Trophoblast cell (in vitro differentiated cells and primary cell): Measurements from ENCODE around the gene SAMSN1.

Source experiments
- DNase-seq, 2 donors: peaks; one replicate each; pipeline ENCODE4 v3.0.0-alpha.2; 2016
- H2AFZ ChIP-seq: 2 replicates; pipeline ENCODE4 v1.6.1; 2013; ENCODE audit warnings: low read length, moderate library complexity, mild to moderate bottlenecking; ENCODE audit not compliant: insufficient read depth, poor library complexity
- H2AK5ac ChIP-seq: 2 replicates; pipeline ENCODE4 v1.6.1; 2013; ENCODE audit warnings: mild to moderate bottlenecking, low read length
- H2BK120ac ChIP-seq: 2 replicates; pipeline ENCODE4 v1.6.1; 2013; ENCODE audit warnings: low read length, mild to moderate bottlenecking, moderate library complexity; ENCODE audit not compliant: insufficient read depth, poor library complexity
- H2BK12ac ChIP-seq: 2 replicates; pipeline ENCODE4 v1.6.1; 2013; ENCODE audit warnings: mild to moderate bottlenecking, low read length, moderate library complexity
- H2BK5ac ChIP-seq: 2 replicates; pipeline ENCODE4 v1.6.1; 2013; ENCODE audit warnings: low read length, low read depth, moderate library complexity, mild to moderate bottlenecking; ENCODE audit not compliant: poor library complexity
- H3K14ac ChIP-seq: 2 replicates; pipeline ENCODE4 v1.6.1; 2013; ENCODE audit warnings: mild to moderate bottlenecking, low read length
- H3K18ac ChIP-seq: 2 replicates; pipeline ENCODE4 v1.6.1; 2013; ENCODE audit warnings: mild to moderate bottlenecking, low read length
- H3K23ac ChIP-seq: 2 replicates; pipeline ENCODE4 v1.6.1; 2013; ENCODE audit warnings: low read length
- H3K27ac ChIP-seq: 2 replicates; pipeline ENCODE4 v1.5.1; 2013; ENCODE audit warnings: low read depth, mild to moderate bottlenecking, inconsistent platforms, low read length, moderate library complexity
- H3K27me3 ChIP-seq: 2 replicates; pipeline ENCODE4 v1.6.1; 2013; ENCODE audit warnings: inconsistent platforms, mild to moderate bottlenecking, low read length, moderate library complexity; ENCODE audit not compliant: insufficient read depth
- H3K36me3 ChIP-seq, 2 experiments: 1 replicate in 1 of 2; 2 replicates in 1 of 2; pipeline ENCODE4 v1.6.1; 2013; ENCODE audit warnings: low read length in 2 of 2, mild to moderate bottlenecking in 2 of 2, moderate library complexity in 1 of 2; ENCODE audit not compliant: insufficient read depth in 2 of 2, control insufficient read depth in 1 of 2
- H3K4ac ChIP-seq: 2 replicates; pipeline ENCODE4 v1.6.1; 2013; ENCODE audit warnings: low read depth, mild to moderate bottlenecking, low read length, moderate library complexity
- H3K4me1 ChIP-seq, 2 experiments: 1 replicate in 1 of 2; 2 replicates in 1 of 2; pipeline ENCODE4 v1.6.1; 2013; ENCODE audit warnings: low read length in 2 of 2, mild to moderate bottlenecking in 2 of 2, moderate library complexity in 1 of 2; ENCODE audit not compliant: insufficient read depth in 2 of 2, control insufficient read depth in 1 of 2
- H3K4me2 ChIP-seq: 2 replicates; pipeline ENCODE4 v1.6.1; 2013; ENCODE audit warnings: inconsistent platforms, mild to moderate bottlenecking, low read length, moderate library complexity
- H3K4me3 ChIP-seq: 2 replicates; pipeline ENCODE4 v1.5.1; 2013; ENCODE audit warnings: mild to moderate bottlenecking, low read depth, low read length, inconsistent platforms
- H3K79me1 ChIP-seq: one replicate; pipeline ENCODE4 v1.6.1; 2013; ENCODE audit warnings: low read length
- H3K79me2 ChIP-seq: 2 replicates; pipeline ENCODE4 v1.6.1; 2013; ENCODE audit warnings: low read length, mild to moderate bottlenecking; ENCODE audit not compliant: control insufficient read depth, insufficient read depth, poor library complexity
- H3K9ac ChIP-seq: 2 replicates; pipeline ENCODE4 v1.6.1; 2013; ENCODE audit warnings: mild to moderate bottlenecking, low read length
- H3K9me3 ChIP-seq: 2 replicates; pipeline ENCODE4 v1.6.1; 2013; ENCODE audit warnings: low read depth, mild to moderate bottlenecking, control low read depth, inconsistent platforms, low read length; ENCODE audit not compliant: insufficient read depth
- H4K12ac ChIP-seq: 2 replicates; pipeline ENCODE4 v1.6.1; 2013; ENCODE audit warnings: low read depth, mild to moderate bottlenecking, low read length, moderate library complexity
- H4K8ac ChIP-seq: 2 replicates; pipeline ENCODE4 v1.6.1; 2013; ENCODE audit warnings: low read depth, mild to moderate bottlenecking, low read length, moderate library complexity
- H4K91ac ChIP-seq: one replicate; pipeline ENCODE4 v1.6.1; 2013; ENCODE audit warnings: low read depth, mild to moderate bottlenecking, low read length, moderate library complexity
- WGBS: extraction: QIAGEN DNeasy Blood & Tissue Kit; methylation state at CpG from one replicate; pipeline ENCODE4 v1.1.7; 2013; ENCODE audit warnings: missing lambda C conversion rate; ENCODE audit not compliant: insufficient read length, insufficient coverage; ENCODE audit errors: extremely low coverage; 5-methylcytosine and 5-hydroxymethylcytosine counted together

SAMSN1 gene

GRCh38 chr21:14582934-14583628 is 37.0 kb upstream of the SAMSN1 start:
- H3K4me3 ChIP-seq: no peak overlapping the region
- H3K79me2 ChIP-seq: no peaks in the 10 kb centered on the region
- no peak overlapping the region for H3K4me2 ChIP-seq
- no peak overlapping the region for H2AK5ac ChIP-seq
- no peak overlapping the region for H2BK5ac ChIP-seq
- H3K9ac ChIP-seq: no peak overlapping the region
- H3K4me1 ChIP-seq: no peaks in the 10 kb centered on the region
- H3K4ac ChIP-seq: no peak overlapping the region
- H4K12ac ChIP-seq: no peak overlapping the region
- H4K8ac ChIP-seq: no peak overlapping the region
- H3K23ac ChIP-seq: no peak overlapping the region
- no peaks in the 10 kb centered on the region for H3K79me1 ChIP-seq
- WGBS: no CpG with 5 or more reads among the region's 10 CpGs
- no peak overlapping the region for H3K14ac ChIP-seq
- no peaks in the 10 kb centered on the region for H3K27me3 ChIP-seq
- H3K36me3 ChIP-seq: no peaks in the 10 kb centered on the region
- no peak overlapping the region for H3K27ac ChIP-seq
- no peak overlapping the region for H3K18ac ChIP-seq
- H4K91ac ChIP-seq: no peak overlapping the region
- H2BK12ac ChIP-seq: no peak overlapping the region
- no peak overlapping the region for H2AFZ ChIP-seq
- peak in 1 of 2 donors; percentile 53 for DNase-seq
- H3K9me3 ChIP-seq: no peaks in the 10 kb centered on the region
- H2BK120ac ChIP-seq: no peak overlapping the region

- no peak overlapping the region for H3K9ac ChIP-seq
- no peak overlapping the region for H3K4ac ChIP-seq
- no peaks in the 10 kb centered on the region for H3K4me1 ChIP-seq
- H2BK120ac ChIP-seq: no peak overlapping the region
- no peak overlapping the region for H2AK5ac ChIP-seq
- no CpG with 5 or more reads among the region's 6 CpGs for WGBS
- no peak overlapping the region for H3K4me3 ChIP-seq
- no peaks in the 10 kb centered on the region for H3K79me2 ChIP-seq
- no peak overlapping the region for H3K23ac ChIP-seq
- no peak overlapping the region for H3K14ac ChIP-seq
- no peak overlapping the region for H4K91ac ChIP-seq
- no peak overlapping the region for H2BK12ac ChIP-seq
- H3K4me2 ChIP-seq: no peak overlapping the region
- H2AFZ ChIP-seq: no peak overlapping the region
- H4K12ac ChIP-seq: no peak overlapping the region
- DNase-seq: peak; percentile 19 to 58
- H3K79me1 ChIP-seq: no peaks in the 10 kb centered on the region
- no peak overlapping the region for H3K27ac ChIP-seq
- H3K18ac ChIP-seq: no peak overlapping the region
- no peaks in the 10 kb centered on the region for H3K27me3 ChIP-seq
- no peak overlapping the region for H2BK5ac ChIP-seq
- H4K8ac ChIP-seq: no peak overlapping the region
- H3K36me3 ChIP-seq: no peaks in the 10 kb centered on the region
- no peaks in the 10 kb centered on the region for H3K9me3 ChIP-seq
Observed at GRCh38 chr21:14581902-14582457, 35.9 kb upstream of the SAMSN1 start.

GRCh38 chr21:14573244-14573643 is 27.1 kb upstream of the SAMSN1 start:
- Histone ChIP-seq H3K36me3 (no peaks in the 10 kb centered on the region), H3K79me2 (no peaks in the 10 kb centered on the region), H3K18ac (no peak overlapping the region), H3K14ac (no peak overlapping the region), H3K23ac (no peak overlapping the region), H2BK120ac (no peak overlapping the region), H2AFZ (no peak overlapping the region), H3K4ac (no peak overlapping the region), H4K91ac (no peak overlapping the region), H4K8ac (no peak overlapping the region), H4K12ac (no peak overlapping the region), H2AK5ac (no peak overlapping the region), H2BK5ac (no peak overlapping the region), H3K4me2 (no peak overlapping the region), H3K9me3 (no peaks in the 10 kb centered on the region), H2BK12ac (no peak overlapping the region), H3K79me1 (no peaks in the 10 kb centered on the region), H3K4me3 (no peak overlapping the region), H3K27ac (no peak overlapping the region), H3K27me3 (no peaks in the 10 kb centered on the region), H3K4me1 (no peaks in the 10 kb centered on the region), H3K9ac (no peak overlapping the region)
- WGBS: no CpG with 5 or more reads among the region's 1 CpG
- DNase-seq: no peak

- no CpG with 5 or more reads among the region's 2 CpGs for WGBS
- no peaks in the 10 kb centered on the region for H3K27me3 ChIP-seq
- H4K8ac ChIP-seq: no peak overlapping the region
- H4K91ac ChIP-seq: no peak overlapping the region
- DNase-seq: no peak
- no peaks in the 10 kb centered on the region for H3K79me2 ChIP-seq
- no peak overlapping the region for H2BK5ac ChIP-seq
- H3K36me3 ChIP-seq: no peaks in the 10 kb centered on the region
- no peak overlapping the region for H3K4ac ChIP-seq
- H3K23ac ChIP-seq: no peak overlapping the region
- H3K9me3 ChIP-seq: no peaks in the 10 kb centered on the region
- H4K12ac ChIP-seq: no peak overlapping the region
- H3K4me3 ChIP-seq: no peak overlapping the region
- H3K79me1 ChIP-seq: no peaks in the 10 kb centered on the region
- H2AFZ ChIP-seq: no peak overlapping the region
- no peak overlapping the region for H3K27ac ChIP-seq
- H3K18ac ChIP-seq: no peak overlapping the region
- no peaks in the 10 kb centered on the region for H3K4me1 ChIP-seq
- no peak overlapping the region for H2BK120ac ChIP-seq
- H2BK12ac ChIP-seq: no peak overlapping the region
- H3K14ac ChIP-seq: no peak overlapping the region
- no peak overlapping the region for H3K4me2 ChIP-seq
- no peak overlapping the region for H2AK5ac ChIP-seq
- H3K9ac ChIP-seq: no peak overlapping the region
Observed at GRCh38 chr21:14572204-14572780, 26.2 kb upstream of the SAMSN1 start.
